NT2/D1 (cell line): ENCODE data around the gene FRMPD1.

Source experiments
- SUZ12 ChIP-seq: IDR thresholded peaks from 2 replicates; pipeline ENCODE4 v1.6.1; 2011; ENCODE audit not compliant: insufficient read length, insufficient read depth; ENCODE audit errors: extremely low read depth
- YY1 ChIP-seq: IDR thresholded peaks from 2 replicates; pipeline ENCODE4 v1.6.1; 2011; ENCODE audit not compliant: insufficient read length, insufficient read depth

- TF ChIP-seq YY1 (no peak), SUZ12 (no peak)
These were observed 17.4 kb downstream of the FRMPD1 start for GRCh38 chr9:37668116-37668601.
